B cell (primary cell): Measurements from ENCODE around the gene TUBA4A.

ENCODE experiments used
- CTCF ChIP-seq: fragments of 200-600 bp; IDR thresholded peaks from one replicate; pipeline ENCODE4 v1.8.0; 2022; ENCODE audit warnings: antibody characterized with exemption, mild to moderate bottlenecking
- EZH2 ChIP-seq: IDR thresholded peaks from 2 replicates; pipeline ENCODE4 v1.6.1; 2012; ENCODE audit warnings: borderline replicate concordance, low read depth, mild to moderate bottlenecking, moderate library complexity, low read length; ENCODE audit not compliant: insufficient read depth, poor library complexity, severe bottlenecking

DNA sequence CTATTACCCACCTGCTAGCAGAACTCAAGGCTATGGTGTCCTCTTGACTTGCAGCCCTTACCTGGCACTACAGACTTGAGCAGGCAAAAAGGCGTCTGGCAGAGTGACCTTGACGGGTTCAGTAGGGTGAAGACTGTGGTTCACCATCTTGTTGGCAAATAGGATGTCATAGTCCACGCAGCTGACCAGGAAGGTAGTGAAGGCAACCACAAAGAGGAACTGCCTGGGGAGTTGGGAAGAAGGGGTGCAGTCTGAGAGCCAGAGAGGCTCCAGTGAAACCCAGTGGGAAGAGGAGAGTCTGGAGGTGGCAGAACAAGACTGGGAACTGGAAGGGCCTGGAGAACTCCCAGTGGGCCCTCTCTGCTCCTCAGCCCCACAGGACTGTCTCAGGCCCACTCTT is 28.4 kb downstream of the TUBA4A start:
- TF ChIP-seq CTCF = no peak
- no peak for TF ChIP-seq EZH2
